ENCODE measurements around the gene ARRB2. TPM values are rescaled to one million over a fixed set of nuclear protein-coding genes. Genes with fewer than 3 reads are reported as not detected.

ARRB2 gene
- total and polyA plus RNA-seq, 2 donors (not counting 3 experiments of a cell fraction or from before 2014, with no cell fraction given): 18.6 to 21.3 TPM

GRCh38 chr17:4719146-4719545 lies 8.7 kb downstream of the ARRB2 start:
- no peak overlapping the region for H3K4me2 ChIP-seq (ENCODE audit: insufficient read depth, low read length)
- H3K4me3 ChIP-seq (replicated peaks in 1 of 3; ENCODE audit: insufficient read depth in 1 of 3, low read depth in 1 of 3, low read length in 3 of 3): no peak overlapping the region
- H3K27me3 ChIP-seq (ENCODE audit: control insufficient read depth in 2 of 2, insufficient read depth in 2 of 2, low read length in 2 of 2): no peaks in the 10 kb centered on the region
- BruUV-seq (replicated peaks): no TSS peak
- H2AFZ ChIP-seq (ENCODE audit: low read depth, low read length): no peak overlapping the region
- intact Hi-C loops (cut with micrococcal nuclease): no loop called here
- peaks cover 0 to 4% of the 10 kb centered on the region in 2 experiments for H3K36me3 ChIP-seq (ENCODE audit: control insufficient read depth in 2 of 2, extremely low read depth in 1 of 2, insufficient read depth in 2 of 2, low read length in 2 of 2)
- no peaks in the 10 kb centered on the region for H3K79me2 ChIP-seq (ENCODE audit: control insufficient read depth, insufficient read depth, low read length)
- TF ChIP-seq JUN (IDR thresholded peaks at IDR 0.05; ENCODE audit: borderline replicate concordance, insufficient read depth, insufficient read length, low read depth) (no peak), POLR2A (IDR thresholded peaks at IDR 0.05; ENCODE audit: low read depth, low read length) (no peak), MAX (IDR thresholded peaks at IDR 0.05; ENCODE audit: insufficient read depth, insufficient read length) (no peak), CTCF (IDR thresholded peaks at IDR 0.05; ENCODE audit: extremely low read depth in 1 of 2, insufficient read depth in 1 of 2, low read depth in 1 of 2, low read length in 2 of 2) (no peak), GATA2 (IDR thresholded peaks at IDR 0.05; ENCODE audit: insufficient read depth, insufficient read length, low read depth, low read length) (no peak), MYC (IDR thresholded peaks at IDR 0.05; ENCODE audit: low read depth, low read length) (no peak), POLR2AphosphoS5 (IDR thresholded peaks at IDR 0.05; ENCODE audit: insufficient read depth, low read depth, low read length) (no peak), FOS (IDR thresholded peaks at IDR 0.05; ENCODE audit: borderline replicate concordance, insufficient read depth, low read length) (no peak), EZH2 (IDR thresholded peaks at IDR 0.05; ENCODE audit: borderline replicate concordance, low read depth, low read length, severe bottlenecking) (no peak)
- H3K9me1 ChIP-seq (replicated peaks; ENCODE audit: control insufficient read depth, extremely low read depth, insufficient read depth, low read length): no peaks in the 10 kb centered on the region
- peak; percentile 55 for FAIRE-seq
- H3K27ac ChIP-seq (ENCODE audit: insufficient read depth, low read depth, low read length): no peak overlapping the region
- POLR2A ChIA-PET: interaction anchor here (0.6 kb wide), 1 partner anchor 152 kb away, joined by 3 read pairs; no protein-coding TSS in a partner anchor
- H3K4me1 ChIP-seq (ENCODE audit: control insufficient read depth, extremely low read depth, insufficient read depth, low read length): peaks cover 11% of the 10 kb centered on the region
- CTCF ChIA-PET: interaction anchor here (1.0 to 1.3 kb wide), 2 partner anchors 9 to 77 kb away, joined by 3 to 6 read pairs; partner anchors contain the start of genes ARRB2 and PSMB6
- H3K9me3 ChIP-seq (replicated peaks; ENCODE audit: control insufficient read depth, insufficient read depth, low read length): no peaks in the 10 kb centered on the region
- dilution Hi-C loops (cut with MboI; ENCODE audit: extremely low pct_ligation_motif_present, low sequenced_read_pairs): no loop called here
- DNase-seq (ENCODE audit: low read depth, low spot score): no peak
- no peaks in the 10 kb centered on the region for H4K20me1 ChIP-seq (replicated peaks; ENCODE audit: control insufficient read depth, extremely low read depth, insufficient read depth, low read length)
- no peak overlapping the region for H3K9ac ChIP-seq (replicated peaks; ENCODE audit: extremely low read depth, insufficient read depth, low read length)

Measured in endothelial cell of umbilical vein (primary cell).